Coronary artery (tissue), 2 donors: ENCODE results near the gene SLC35B2.

Experiments used
- DNase-seq: peaks from one replicate; pipeline ENCODE4 v3.0.0-alpha.2; 2017; ENCODE audit warnings: low spot score
- H3K27ac ChIP-seq, 2 donors: fragments of 200-600 bp; sonication (generic); one replicate each; pipeline ENCODE4 v1.5.1; 2016 to 2019
- H3K4me3 ChIP-seq: fragments of 200-600 bp; sonication (generic); 2 replicates; pipeline ENCODE4 v1.5.1; 2016; ENCODE audit warnings: mild to moderate bottlenecking, moderate library complexity
- CTCF ChIP-seq: fragments of 200-600 bp; sonication (generic); IDR thresholded peaks from one replicate; pipeline ENCODE4 v1.5.1; 2019; ENCODE audit warnings: antibody characterized with exemption

SLC35B2 gene

GRCh38 chr6:44276667-44277640, 19.6 kb upstream of the SLC35B2 start:
- H3K27ac ChIP-seq = no peak overlapping the region
- no peak overlapping the region for H3K4me3 ChIP-seq
- no peak for TF ChIP-seq CTCF
- DNase-seq = no peak

- Histone ChIP-seq H3K4me3 (peak overlapping the region; percentile 71), H3K27ac (no peak overlapping the region)
- no peak for DNase-seq
- no peak for TF ChIP-seq CTCF
These were observed 18.7 kb upstream of the SLC35B2 start for GRCh38 chr6:44275749-44276648.

GRCh38 chr6:44275271-44275748, 18.0 kb upstream of the SLC35B2 start:
- TF ChIP-seq CTCF = no peak
- H3K27ac ChIP-seq = no peak overlapping the region
- peak overlapping the region; percentile 71 for H3K4me3 ChIP-seq
- no peak for DNase-seq

GRCh38 chr6:44273617-44274016, 16.3 kb upstream of the SLC35B2 start:
- Histone ChIP-seq H3K4me3 (no peak overlapping the region), H3K27ac (no peak overlapping the region)
- TF ChIP-seq CTCF = no peak
- no peak for DNase-seq

DNA sequence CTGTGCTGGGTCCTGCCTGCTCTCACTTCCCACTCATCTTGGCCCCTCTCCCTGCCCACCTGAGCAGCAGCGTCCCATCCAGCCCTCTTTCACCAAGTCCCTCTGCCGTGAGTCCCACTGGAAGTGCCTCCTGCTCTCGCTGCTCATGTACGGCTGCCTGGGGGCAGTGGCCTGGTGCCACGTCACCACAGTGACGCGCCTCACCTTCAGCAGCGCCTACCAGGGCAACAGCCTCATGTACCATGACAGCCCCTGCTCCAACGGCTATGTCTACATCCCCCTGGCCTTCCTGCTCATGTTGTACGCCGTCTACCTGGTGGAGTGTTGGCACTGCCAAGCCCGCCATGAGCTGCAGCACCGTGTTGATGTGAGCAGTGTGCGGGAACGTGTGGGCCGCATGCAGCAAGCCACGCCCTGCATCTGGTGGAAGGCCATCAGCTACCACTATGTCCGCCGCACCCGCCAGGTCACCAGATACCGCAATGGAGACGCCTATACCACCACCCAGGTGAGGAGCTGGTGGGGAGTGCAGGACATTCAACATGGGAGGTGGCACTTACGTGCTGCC, 15.8 kb upstream of the SLC35B2 start:
- no peak for DNase-seq
- TF ChIP-seq CTCF = no peak
- Histone ChIP-seq H3K27ac (no peak overlapping the region), H3K4me3 (no peak overlapping the region)

DNA sequence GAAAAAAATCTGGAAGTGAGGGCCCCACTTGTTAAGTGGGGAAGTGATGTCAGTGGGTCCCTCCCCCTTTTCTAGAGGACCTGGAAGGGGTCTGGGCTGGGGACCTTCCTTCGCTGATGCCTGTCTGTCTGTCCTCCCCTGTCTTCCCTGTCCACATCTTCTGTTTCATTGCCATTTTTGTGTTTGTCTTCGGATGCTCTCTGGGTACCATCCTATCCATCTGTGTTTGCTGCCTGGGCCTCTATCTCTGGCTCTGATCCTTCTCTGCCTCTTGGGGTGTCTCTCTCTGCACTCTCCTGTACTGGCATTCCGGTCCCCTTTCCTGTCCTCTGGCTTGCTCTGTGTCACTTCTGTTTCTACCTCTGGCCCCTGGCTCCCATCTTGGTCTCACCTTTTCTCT, 15.2 kb upstream of the SLC35B2 start:
- DNase-seq = no peak
- no peak for TF ChIP-seq CTCF
- Histone ChIP-seq H3K27ac (no peak overlapping the region), H3K4me3 (no peak overlapping the region)
